PFSK-1 (cell line): Measurements from ENCODE around the gene SH2D4B.

Experiments used
- FOXP2 ChIP-seq: optimal IDR thresholded peaks from 2 replicates; pipeline ENCODE3; 2011; ENCODE audit warnings: borderline replicate concordance, control low read depth, inconsistent platforms; ENCODE audit not compliant: insufficient read depth; ENCODE audit errors: extremely low read length, extremely low read depth
- POLR2AphosphoS5 ChIP-seq: IDR thresholded peaks from 2 replicates; pipeline ENCODE4 v1.6.1; 2012; ENCODE audit warnings: low read depth, mild to moderate bottlenecking, control low read depth, low read length, moderate library complexity
- REST ChIP-seq, 2 experiments: IDR thresholded peaks; 2 replicates each; pipeline versions ENCODE4 v1.6.1 to v1.8.0; 2011 to 2012; ENCODE audit warnings: low read depth in 2 of 2, low read length in 2 of 2, control low read depth in 1 of 2, inconsistent platforms in 1 of 2, mild to moderate bottlenecking in 1 of 2, moderate library complexity in 1 of 2; ENCODE audit not compliant: insufficient read depth in 1 of 2
- SIN3A ChIP-seq: IDR thresholded peaks from 2 replicates; pipeline ENCODE4 v1.6.1; 2012; ENCODE audit warnings: mild to moderate bottlenecking, low read length, moderate library complexity, borderline replicate concordance; ENCODE audit not compliant: insufficient read depth
- TAF1 ChIP-seq: IDR thresholded peaks from 2 replicates; pipeline ENCODE4 v1.6.1; 2012; ENCODE audit warnings: low read length, control low read depth, borderline replicate concordance; ENCODE audit not compliant: insufficient read depth

SH2D4B gene

DNA sequence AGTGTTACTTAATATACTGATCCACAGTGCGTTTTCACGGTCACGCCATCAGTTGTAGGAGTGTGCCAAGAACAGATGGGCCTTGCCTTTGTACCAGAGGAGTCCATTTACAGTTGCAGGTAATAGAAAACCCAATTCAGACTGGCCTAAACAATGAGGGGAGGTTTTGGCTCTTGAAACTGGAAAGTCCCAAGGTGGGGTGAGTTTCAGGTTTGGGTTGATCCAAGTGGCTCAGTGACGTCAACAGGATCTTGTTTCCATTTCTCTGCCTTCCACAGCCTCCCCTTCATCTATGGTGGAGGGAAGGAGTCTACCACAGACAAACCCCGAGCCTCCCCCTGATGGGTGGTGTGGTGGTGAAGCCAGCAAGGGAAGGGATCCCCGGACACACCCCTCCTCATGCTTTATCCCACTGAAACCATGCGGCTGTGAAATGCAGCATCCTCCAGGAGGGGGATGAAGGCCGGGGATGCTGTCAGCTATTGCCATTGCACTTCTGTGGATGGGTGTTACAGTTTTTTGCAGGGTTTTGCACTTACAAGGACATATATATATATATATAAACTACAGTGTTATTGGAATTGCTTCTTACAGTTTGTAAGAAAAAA lies 14.8 kb upstream of the SH2D4B start:
- TF ChIP-seq SIN3A (no peak), FOXP2 (no peak), TAF1 (no peak), POLR2AphosphoS5 (no peak), REST (IDR thresholded peaks at IDR 0.05; ENCODE audit: insufficient read depth in 1 of 2, low read depth in 2 of 2, low read length in 2 of 2) (no peak)

- TF ChIP-seq SIN3A: no peak
- TF ChIP-seq POLR2AphosphoS5: no peak
- no peak for TF ChIP-seq REST (IDR thresholded peaks at IDR 0.05; ENCODE audit: insufficient read depth in 1 of 2, low read depth in 2 of 2, low read length in 2 of 2)
- TF ChIP-seq TAF1: no peak
- no peak for TF ChIP-seq FOXP2
Measured at GRCh38 chr10:80523773-80524172, 13.9 kb upstream of the SH2D4B start.

DNA sequence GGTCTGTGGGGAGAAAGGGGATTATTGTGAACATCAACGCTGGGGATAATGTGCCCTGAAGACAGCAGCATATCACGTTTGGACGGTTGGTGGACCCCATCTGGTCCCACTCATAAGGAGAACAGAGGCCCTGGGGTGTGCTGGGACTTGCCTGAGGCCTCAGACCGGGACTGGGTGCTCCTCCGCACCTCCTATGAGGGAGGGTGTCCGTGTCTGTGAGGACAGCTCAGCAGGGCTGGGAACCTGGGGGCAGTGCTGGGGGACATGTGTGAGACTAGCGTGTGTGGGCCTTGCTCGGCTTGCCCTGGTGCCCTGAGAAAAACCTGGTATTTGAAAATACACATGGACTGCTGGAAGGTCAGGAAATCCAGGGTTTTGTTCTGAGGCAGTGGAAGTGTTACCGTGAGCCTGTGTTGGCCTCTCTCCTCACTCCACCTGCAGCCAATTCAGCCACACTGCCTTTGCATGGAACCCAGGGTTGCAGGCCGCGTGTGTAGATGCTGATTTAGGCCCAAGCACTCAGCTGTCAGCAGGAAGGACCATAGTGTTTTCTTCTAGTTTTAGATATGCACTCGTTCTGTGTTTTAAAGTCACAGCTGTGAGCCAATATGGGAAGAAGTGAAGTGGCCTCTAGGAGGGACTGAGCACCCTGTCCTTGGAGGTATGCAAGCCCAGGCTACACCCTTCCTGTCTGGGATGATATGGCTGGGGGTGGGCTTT lies 13.4 kb upstream of the SH2D4B start:
- TF ChIP-seq TAF1 (no peak), FOXP2 (no peak), REST (IDR thresholded peaks at IDR 0.05; ENCODE audit: insufficient read depth in 1 of 2, low read depth in 2 of 2, low read length in 2 of 2) (no peak), POLR2AphosphoS5 (no peak), SIN3A (no peak)

GRCh38 chr10:80526218-80526617 lies 11.5 kb upstream of the SH2D4B start:
- TF ChIP-seq TAF1 (no peak), SIN3A (no peak), REST (IDR thresholded peaks at IDR 0.05; ENCODE audit: insufficient read depth in 1 of 2, low read depth in 2 of 2, low read length in 2 of 2) (no peak), POLR2AphosphoS5 (no peak), FOXP2 (no peak)
